Fibroblast of lung (primary cell): ENCODE results near the gene FNTB. TPM values are rescaled to one million over a fixed set of nuclear protein-coding genes. Genes with fewer than 3 reads are reported as not detected.

Experiments
- DNase-seq, 2 donors: peaks; one replicate each; pipeline versions ENCODE4 v3.0.0 to v3.0.0-alpha.2; 2010; ENCODE audit warnings: low read depth in 2 of 2
- H2AFZ ChIP-seq: 2 replicates; pipeline ENCODE4 v1.5.1; 2012; ENCODE audit warnings: low read length, control low read depth, inconsistent platforms
- H3K27ac ChIP-seq: 2 replicates; pipeline ENCODE4 v1.5.1; 2011; ENCODE audit warnings: low read length, control low read depth; ENCODE audit not compliant: insufficient read depth
- H3K27me3 ChIP-seq: 2 replicates; pipeline ENCODE4 v1.5.1; 2011; ENCODE audit warnings: mild to moderate bottlenecking, low read length; ENCODE audit not compliant: control insufficient read depth, insufficient read depth
- H3K36me3 ChIP-seq: 2 replicates; pipeline ENCODE4 v1.5.1; 2011; ENCODE audit warnings: low read length; ENCODE audit not compliant: control insufficient read depth, insufficient read depth
- H3K4me1 ChIP-seq: 2 replicates; pipeline ENCODE4 v1.5.1; 2011; ENCODE audit warnings: low read length; ENCODE audit not compliant: control insufficient read depth, insufficient read depth; ENCODE audit errors: extremely low read depth
- H3K4me2 ChIP-seq: 2 replicates; pipeline ENCODE4 v1.5.1; 2011; ENCODE audit warnings: low read length, control low read depth; ENCODE audit not compliant: insufficient read depth; ENCODE audit errors: extremely low read depth
- H3K4me3 ChIP-seq, 4 experiments: fragments of 200-600 bp in 1 of 4; sonication (generic) in 1 of 4; replicated peaks in 1 of 4; 2 replicates each; pipeline ENCODE4 v1.5.1; 2011 to 2016; ENCODE audit warnings: low read length in 4 of 4, low read depth in 3 of 4, mild to moderate bottlenecking in 3 of 4, control low read depth in 2 of 4, inconsistent platforms in 1 of 4, mixed read lengths in 1 of 4; ENCODE audit not compliant: insufficient read depth in 1 of 4; ENCODE audit errors: control extremely low read depth in 1 of 4
- H3K79me2 ChIP-seq: 2 replicates; pipeline ENCODE4 v1.5.1; 2012; ENCODE audit warnings: mild to moderate bottlenecking, low read length, inconsistent platforms; ENCODE audit not compliant: control insufficient read depth, insufficient read depth
- H3K9ac ChIP-seq: 2 replicates; pipeline ENCODE4 v1.5.1; 2011; ENCODE audit warnings: mild to moderate bottlenecking, low read length, control low read depth; ENCODE audit not compliant: insufficient read depth
- H3K9me3 ChIP-seq: 2 replicates; pipeline ENCODE4 v1.5.1; 2012; ENCODE audit warnings: low read depth, low read length; ENCODE audit not compliant: control insufficient read depth, insufficient read depth
- H4K20me1 ChIP-seq: 2 replicates; pipeline ENCODE4 v1.5.1; 2011; ENCODE audit warnings: low read length; ENCODE audit not compliant: control insufficient read depth, insufficient read depth; ENCODE audit errors: extremely low read depth
- EZH2 ChIP-seq: IDR thresholded peaks from 2 replicates; pipeline ENCODE4 v1.5.1; 2012; ENCODE audit warnings: low read length, control low read depth, mild to moderate bottlenecking; ENCODE audit errors: missing control alignments
- polyA plus RNA-seq, 2 donors: library from polyadenylated mRNA; depleted of rRNA in 1 of 2; stranded (reverse) in 1 of 2; unstranded in 1 of 2; fragments of >200 nt; gene quantifications; 2 replicates each; pipeline ENCODE4 v1.2.1, GENCODE V29; 2011 to 2012; ENCODE audit warnings: missing spikeins in 1 of 2
- total RNA-seq: library from RNA; depleted of rRNA; stranded (reverse); fragments of >200 nt; gene quantifications from 2 replicates; pipeline ENCODE4 v1.2.1, GENCODE V29; 2014
- TF ChIP-seq, protein P1 (sequence below), 2 donors: IDR thresholded peaks in 1 of 2; conservative IDR thresholded peaks in 1 of 2; 1 replicate in 1 of 2; 2 replicates in 1 of 2; pipeline ENCODE4 v1.5.1; 2011 to 2012; ENCODE audit warnings: low read length in 2 of 2, control low read depth in 1 of 2, inconsistent platforms in 1 of 2, low read depth in 1 of 2, mild to moderate bottlenecking in 1 of 2

Gene FNTB
- total and polyA plus RNA-seq, 2 donors (not counting 1 experiment from before 2014, with no cell fraction given): 8.8 to 13.2 TPM

DNA sequence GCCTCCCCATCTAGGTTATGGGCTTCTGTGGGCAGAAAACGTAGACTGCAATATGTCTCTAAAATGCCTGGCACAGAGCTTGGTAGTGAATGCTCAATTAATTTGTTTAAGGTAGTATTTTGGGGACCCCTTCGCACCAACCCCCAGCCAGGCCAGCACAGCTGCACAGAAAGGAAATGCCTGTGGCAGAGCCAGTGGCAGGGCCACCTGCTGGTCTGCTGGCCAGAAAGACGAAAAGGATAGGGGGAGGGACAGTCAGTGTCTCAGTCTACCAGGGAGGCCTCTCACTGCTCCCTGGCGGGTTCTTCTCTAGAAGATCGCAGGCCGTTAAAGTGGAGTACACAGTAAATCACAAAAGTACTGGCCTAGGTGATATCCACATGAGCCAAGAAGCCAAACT, 18.0 kb upstream of the FNTB start:
- H2AFZ ChIP-seq: no peak overlapping the region
- H3K4me3 ChIP-seq: no peak overlapping the region
- no peaks in the 10 kb centered on the region for H3K27me3 ChIP-seq
- H3K27ac ChIP-seq: no peak overlapping the region
- H3K36me3 ChIP-seq: no peaks in the 10 kb centered on the region
- no peaks in the 10 kb centered on the region for H3K79me2 ChIP-seq
- no peaks in the 10 kb centered on the region for H3K9me3 ChIP-seq
- no peaks in the 10 kb centered on the region for H4K20me1 ChIP-seq
- DNase-seq: peak in 1 of 2 donors; percentile 32
- no peak overlapping the region for H3K9ac ChIP-seq
- H3K4me1 ChIP-seq: no peaks in the 10 kb centered on the region
- H3K4me2 ChIP-seq: no peak overlapping the region
- no peak for TF ChIP-seq EZH2
- TF ChIP-seq, protein P1, sequence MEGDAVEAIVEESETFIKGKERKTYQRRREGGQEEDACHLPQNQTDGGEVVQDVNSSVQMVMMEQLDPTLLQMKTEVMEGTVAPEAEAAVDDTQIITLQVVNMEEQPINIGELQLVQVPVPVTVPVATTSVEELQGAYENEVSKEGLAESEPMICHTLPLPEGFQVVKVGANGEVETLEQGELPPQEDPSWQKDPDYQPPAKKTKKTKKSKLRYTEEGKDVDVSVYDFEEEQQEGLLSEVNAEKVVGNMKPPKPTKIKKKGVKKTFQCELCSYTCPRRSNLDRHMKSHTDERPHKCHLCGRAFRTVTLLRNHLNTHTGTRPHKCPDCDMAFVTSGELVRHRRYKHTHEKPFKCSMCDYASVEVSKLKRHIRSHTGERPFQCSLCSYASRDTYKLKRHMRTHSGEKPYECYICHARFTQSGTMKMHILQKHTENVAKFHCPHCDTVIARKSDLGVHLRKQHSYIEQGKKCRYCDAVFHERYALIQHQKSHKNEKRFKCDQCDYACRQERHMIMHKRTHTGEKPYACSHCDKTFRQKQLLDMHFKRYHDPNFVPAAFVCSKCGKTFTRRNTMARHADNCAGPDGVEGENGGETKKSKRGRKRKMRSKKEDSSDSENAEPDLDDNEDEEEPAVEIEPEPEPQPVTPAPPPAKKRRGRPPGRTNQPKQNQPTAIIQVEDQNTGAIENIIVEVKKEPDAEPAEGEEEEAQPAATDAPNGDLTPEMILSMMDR (conservative IDR thresholded peaks at IDR 0.05 in 1 of 2, IDR thresholded peaks at IDR 0.05 in 1 of 2; ENCODE audit: low read depth in 1 of 2, low read length in 2 of 2): no peak

DNA sequence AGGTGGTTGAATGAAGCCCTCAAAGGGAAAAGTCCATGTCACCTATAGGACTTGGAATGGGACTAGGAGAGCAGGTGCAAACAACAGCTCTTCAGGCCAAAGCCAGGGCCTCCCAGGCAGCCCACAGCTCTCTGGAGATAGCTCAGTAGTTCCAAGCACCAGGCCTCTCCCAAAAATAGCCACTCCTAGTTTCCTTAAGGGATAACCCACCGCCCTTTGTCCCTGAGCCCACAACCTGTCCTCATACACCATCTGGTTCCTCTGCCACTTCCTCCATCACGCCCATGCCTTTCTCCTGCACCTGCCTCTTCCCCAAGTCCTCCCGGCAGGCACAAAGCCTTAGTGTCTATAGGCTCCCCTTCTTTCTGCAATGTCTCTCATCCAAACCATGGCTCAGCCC, 16.7 kb upstream of the FNTB start:
- TF ChIP-seq, protein P1 (conservative IDR thresholded peaks at IDR 0.05 in 1 of 2, IDR thresholded peaks at IDR 0.05 in 1 of 2; ENCODE audit: low read depth in 1 of 2, low read length in 2 of 2): no peak
- TF ChIP-seq EZH2: no peak
- no peak for DNase-seq
- Histone ChIP-seq H4K20me1 (no peaks in the 10 kb centered on the region), H3K4me1 (no peaks in the 10 kb centered on the region), H3K4me3 (no peak overlapping the region), H3K9ac (no peak overlapping the region), H3K4me2 (no peak overlapping the region), H3K36me3 (no peaks in the 10 kb centered on the region), H2AFZ (no peak overlapping the region), H3K27me3 (no peaks in the 10 kb centered on the region), H3K9me3 (no peaks in the 10 kb centered on the region), H3K79me2 (no peaks in the 10 kb centered on the region), H3K27ac (no peak overlapping the region)

DNA sequence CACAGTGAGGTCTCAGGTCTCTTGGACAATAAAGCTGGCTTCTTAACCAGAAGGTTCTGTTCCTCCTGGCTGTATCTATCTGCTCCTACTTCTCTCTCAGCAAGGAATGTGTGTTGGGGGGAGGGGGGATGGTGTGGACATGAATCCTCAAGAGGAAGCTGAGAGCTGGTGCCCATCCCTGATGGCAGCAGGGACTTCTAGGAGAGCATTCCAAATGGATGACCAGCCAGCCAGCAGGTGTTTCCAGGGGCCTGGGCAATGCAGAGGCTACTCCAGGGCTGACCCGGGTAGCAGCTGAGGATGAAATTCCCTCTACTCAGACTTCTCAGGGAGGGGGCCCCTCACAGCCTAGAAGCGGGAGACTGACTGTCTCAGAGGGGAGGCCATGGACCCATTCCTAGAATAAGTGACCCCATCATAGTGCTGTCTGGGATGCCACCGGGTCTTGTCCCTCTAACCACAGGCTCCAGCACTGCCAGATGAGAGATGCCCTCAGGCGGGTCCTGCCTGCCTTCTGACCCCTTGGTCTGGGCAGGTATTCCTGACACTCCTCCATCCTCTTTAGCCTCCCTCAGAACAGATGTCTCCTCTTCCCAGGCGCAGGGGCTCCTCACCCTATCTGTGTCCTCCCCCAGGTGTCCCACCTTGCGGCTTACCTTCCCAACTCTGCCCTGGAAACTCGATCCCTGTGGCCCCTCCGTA, 15.8 kb upstream of the FNTB start:
- Histone ChIP-seq H3K79me2 (no peaks in the 10 kb centered on the region), H3K27me3 (no peaks in the 10 kb centered on the region), H3K4me1 (no peaks in the 10 kb centered on the region), H4K20me1 (no peaks in the 10 kb centered on the region), H3K9me3 (no peaks in the 10 kb centered on the region), H3K4me2 (peak overlapping the region; percentile 54), H3K36me3 (no peaks in the 10 kb centered on the region), H3K4me3 (peak overlapping the region; percentile 28 to 63 (median 51)), H3K27ac (no peak overlapping the region), H2AFZ (no peak overlapping the region), H3K9ac (no peak overlapping the region)
- peak in 1 of 2 donors; percentile 20 for DNase-seq
- TF ChIP-seq, protein P1 (conservative IDR thresholded peaks at IDR 0.05 in 1 of 2, IDR thresholded peaks at IDR 0.05 in 1 of 2; ENCODE audit: low read depth in 1 of 2, low read length in 2 of 2): no peak
- no peak for TF ChIP-seq EZH2
